Measurements from ENCODE around the gene SPATA31E1.

SPATA31E1 gene

GRCh38 chr9:87872079-87872624 is 10.5 kb upstream of the SPATA31E1 start:
- TF ChIP-seq CTCF (IDR thresholded peaks at IDR 0.05): no peak
- peaks cover 27% of the 10 kb centered on the region for H3K4me1 Mint-ChIP-seq
- peaks cover 3% of the 10 kb centered on the region for H3K9me3 Mint-ChIP-seq
- no peak for DNase-seq
- H3K36me3 Mint-ChIP-seq (ENCODE audit: low read depth): no peaks in the 10 kb centered on the region
- no peak overlapping the region for H3K4me3 Mint-ChIP-seq
- peaks cover 12% of the 10 kb centered on the region for H3K27me3 Mint-ChIP-seq (ENCODE audit: low read depth, poor library complexity)
- H3K27ac Mint-ChIP-seq: no peak overlapping the region

- peaks cover 11% of the 10 kb centered on the region for H3K9me3 Mint-ChIP-seq
- no peak for TF ChIP-seq CTCF (IDR thresholded peaks at IDR 0.05)
- H3K4me3 Mint-ChIP-seq: no peak overlapping the region
- peaks cover 11% of the 10 kb centered on the region for H3K27me3 Mint-ChIP-seq (ENCODE audit: low read depth, poor library complexity)
- no peak for DNase-seq
- H3K36me3 Mint-ChIP-seq (ENCODE audit: low read depth): no peaks in the 10 kb centered on the region
- peaks cover 27% of the 10 kb centered on the region for H3K4me1 Mint-ChIP-seq
- H3K27ac Mint-ChIP-seq: peak overlapping the region; percentile 80
Measured at GRCh38 chr9:87873607-87874303, 8.9 kb upstream of the SPATA31E1 start.

GRCh38 chr9:87874304-87874623 is 8.4 kb upstream of the SPATA31E1 start:
- Mint-ChIP-seq H3K4me1 (peaks cover 27% of the 10 kb centered on the region), H3K4me3 (no peak overlapping the region), H3K27me3 (ENCODE audit: low read depth, poor library complexity) (peaks cover 11% of the 10 kb centered on the region), H3K36me3 (ENCODE audit: low read depth) (no peaks in the 10 kb centered on the region), H3K27ac (peak overlapping the region; percentile 80), H3K9me3 (peaks cover 11% of the 10 kb centered on the region)
- TF ChIP-seq CTCF (IDR thresholded peaks at IDR 0.05): no peak
- no peak for DNase-seq

GRCh38 chr9:87875060-87875459 is 7.6 kb upstream of the SPATA31E1 start:
- TF ChIP-seq CTCF (IDR thresholded peaks at IDR 0.05): no peak
- no peak for DNase-seq
- Mint-ChIP-seq H3K9me3 (peaks cover 11% of the 10 kb centered on the region), H3K27me3 (ENCODE audit: low read depth, poor library complexity) (peaks cover 15% of the 10 kb centered on the region), H3K4me3 (no peak overlapping the region), H3K4me1 (peaks cover 27% of the 10 kb centered on the region), H3K27ac (no peak overlapping the region), H3K36me3 (ENCODE audit: low read depth) (no peaks in the 10 kb centered on the region)

GRCh38 chr9:87875831-87876545 is 6.7 kb upstream of the SPATA31E1 start:
- Mint-ChIP-seq H3K9me3 (peaks cover 11% of the 10 kb centered on the region), H3K4me1 (peaks cover 27% of the 10 kb centered on the region), H3K27me3 (ENCODE audit: low read depth, poor library complexity) (peaks cover 18% of the 10 kb centered on the region), H3K36me3 (ENCODE audit: low read depth) (no peaks in the 10 kb centered on the region), H3K27ac (no peak overlapping the region), H3K4me3 (no peak overlapping the region)
- TF ChIP-seq CTCF (IDR thresholded peaks at IDR 0.05): no peak
- no peak for DNase-seq

Measured in nephron progenitor cell (in vitro differentiated cells).